HCT116 (cell line): ENCODE measurements around the gene ASPG. TPM values are rescaled to one million over a fixed set of nuclear protein-coding genes. Genes with fewer than 3 reads are reported as not detected.

Experiments used
- ATAC-seq: fragments of 200-7000 bp; cut with Tn5 transposase; 2 replicates; pipeline ENCODE4 v1.9.1; 2020; ENCODE audit warnings: mild to moderate bottlenecking, moderate library complexity
- BruUV-seq: library from RNA; stranded (reverse); fragments of 400-500 nt; replicated peaks from 2 replicates; lab custom pipeline; 2021; lab: Mats Ljungman, UMichigan
- CTCF ChIA-PET: fragments of 300-600 bp; sonication (Branson Sonifier 250); formaldehyde crosslinking; loops from one replicate; lab custom pipeline; 2021; ENCODE audit warnings: antibody characterized with exemption; lab: Charles Lee
- POLR2A ChIA-PET: fragments of 300-600, 350-600 bp; sonication (Branson Sonifier 250); formaldehyde crosslinking; loops from one replicate; lab custom pipeline; 2021; ENCODE audit warnings: antibody characterized with exemption; lab: Charles Lee
- RAD21 ChIA-PET, 2 experiments: fragments of 300-600 bp; sonication (Branson Sonifier 250); formaldehyde crosslinking; loops; one replicate each; lab custom pipeline; 2023; ENCODE audit warnings: low total read pairs in 2 of 2; ENCODE audit not compliant: uncharacterized antibody in 2 of 2, unreplicated experiment in 2 of 2, low non-redundant PET in 1 of 2; lab: Charles Lee
- DNase-seq: peaks from one replicate; pipeline ENCODE4 v3.0.0-alpha.2; 2010; ENCODE audit warnings: low read depth, low spot score
- H2AFZ ChIP-seq: fragments of 200-600 bp; shearing (Covaris generic), sonication (generic); 2 replicates; pipeline ENCODE4 v1.6.1; 2017; ENCODE audit warnings: low read depth, mixed run types, mixed read lengths, antibody characterized with exemption, low read length; ENCODE audit not compliant: poor library complexity, severe bottlenecking
- H3K27ac ChIP-seq: 2 replicates; pipeline ENCODE4 v1.5.1; 2012; ENCODE audit warnings: low read depth, low read length
- H3K27me3 ChIP-seq: fragments of 200-600 bp; sonication (generic); 2 replicates; pipeline ENCODE4 v1.6.1; 2016; ENCODE audit warnings: mixed run types, low read length, mixed read lengths; ENCODE audit not compliant: insufficient read depth
- H3K36me3 ChIP-seq, 2 experiments: fragments of 200-500 bp in 1 of 2; fragments of 200-600 bp in 1 of 2; sonication (Bioruptor generic) in 1 of 2; sonication (generic) in 1 of 2; 2 replicates each; pipeline versions ENCODE4 v1.5.1 to v1.6.1; 2014 to 2016; ENCODE audit warnings: low read length in 2 of 2, inconsistent platforms in 1 of 2, mixed read lengths in 1 of 2, mixed run types in 1 of 2; ENCODE audit not compliant: insufficient read depth in 2 of 2, control insufficient read depth in 1 of 2
- H3K4me1 ChIP-seq, 2 experiments: fragments of 200-600 bp in 1 of 2; sonication (generic) in 1 of 2; 2 replicates each; pipeline versions ENCODE4 v1.5.1 to v1.6.1; 2012 to 2017; ENCODE audit warnings: low read length in 2 of 2, inconsistent platforms in 1 of 2, mild to moderate bottlenecking in 1 of 2, mixed read lengths in 1 of 2, mixed run types in 1 of 2, moderate library complexity in 1 of 2; ENCODE audit not compliant: insufficient read depth in 2 of 2, control insufficient read depth in 1 of 2
- H3K4me2 ChIP-seq: fragments of 200-600 bp; sonication (generic); 2 replicates; pipeline ENCODE4 v1.6.1; 2017; ENCODE audit warnings: mixed run types, low read length, mixed read lengths
- H3K4me3 ChIP-seq, 2 experiments: fragments of 200-600 bp in 1 of 2; sonication (generic) in 1 of 2; replicated peaks in 1 of 2; 2 replicates each; pipeline ENCODE4 v1.5.1; 2011 to 2016; ENCODE audit warnings: low read length in 2 of 2, control low read depth in 1 of 2, low read depth in 1 of 2, mild to moderate bottlenecking in 1 of 2, mixed read lengths in 1 of 2, mixed run types in 1 of 2
- H3K79me2 ChIP-seq: fragments of 200-600 bp; sonication (generic); 2 replicates; pipeline ENCODE4 v1.6.1; 2017; ENCODE audit warnings: mild to moderate bottlenecking, mixed run types, low read length, moderate library complexity, mixed read lengths; ENCODE audit not compliant: insufficient read depth
- H3K9ac ChIP-seq: fragments of 200-600 bp; sonication (generic); 2 replicates; pipeline ENCODE4 v1.6.1; 2016; ENCODE audit warnings: low read length, mixed read lengths
- H3K9me2 ChIP-seq: fragments of 200-600 bp; sonication (generic), shearing (Covaris generic); 2 replicates; pipeline ENCODE4 v1.6.1; 2017; ENCODE audit warnings: mixed run types, mild to moderate bottlenecking, moderate library complexity; ENCODE audit not compliant: insufficient read depth
- H3K9me3 ChIP-seq, 2 experiments: fragments of 200-500 bp in 1 of 2; fragments of 200-600 bp in 1 of 2; sonication (Bioruptor generic) in 1 of 2; sonication (generic) in 1 of 2; 2 replicates each; pipeline ENCODE4 v1.6.1; 2014 to 2017; ENCODE audit warnings: low read length in 2 of 2, mixed read lengths in 2 of 2, inconsistent platforms in 1 of 2, low read depth in 1 of 2, mild to moderate bottlenecking in 1 of 2, mixed run types in 1 of 2, moderate library complexity in 1 of 2; ENCODE audit not compliant: control insufficient read depth in 1 of 2, insufficient read depth in 1 of 2
- H4K20me1 ChIP-seq: fragments of 200-600 bp; sonication (generic), shearing (Covaris generic); 2 replicates; pipeline ENCODE4 v1.6.1; 2017; ENCODE audit warnings: mixed run types, mild to moderate bottlenecking, moderate library complexity; ENCODE audit not compliant: insufficient read depth
- CTCF ChIP-seq, 3 experiments: fragments of 200-600 bp in 1 of 3; sonication (generic) in 1 of 3; IDR thresholded peaks in 2 of 3; conservative IDR thresholded peaks in 1 of 3; 2 replicates each; pipeline ENCODE4 v1.5.1; 2012 to 2017; ENCODE audit warnings: low read depth in 2 of 3, low read length in 2 of 3, antibody characterized with exemption in 1 of 3, borderline replicate concordance in 1 of 3, control low read depth in 1 of 3, mild to moderate bottlenecking in 1 of 3, mixed read lengths in 1 of 3, mixed run types in 1 of 3, moderate library complexity in 1 of 3; ENCODE audit not compliant: insufficient read depth in 1 of 3
- MAX ChIP-seq: IDR thresholded peaks from 2 replicates; pipeline ENCODE4 v1.6.1; 2012
- RAD21 ChIP-seq: IDR thresholded peaks from 2 replicates; pipeline ENCODE4 v1.6.1; 2012; ENCODE audit warnings: low read depth, mild to moderate bottlenecking
- SIN3A ChIP-seq: IDR thresholded peaks from 2 replicates; pipeline ENCODE4 v1.6.1; 2012; ENCODE audit warnings: low read depth
- SRF ChIP-seq: IDR thresholded peaks from 2 replicates; pipeline ENCODE4 v1.6.1; 2012; ENCODE audit warnings: low read depth
- ZBTB33 ChIP-seq: IDR thresholded peaks from 2 replicates; pipeline ENCODE4 v1.6.1; 2011; ENCODE audit warnings: mild to moderate bottlenecking, low read length, moderate library complexity; ENCODE audit not compliant: insufficient replicate concordance; ENCODE audit errors: extremely low read depth
- intact Hi-C: fragments of 100-400 bp; cut with micrococcal nuclease; formaldehyde crosslinking; loops from 2 replicates; pipeline ENCODE4 v1.10.0; 2022
- total RNA-seq: library from RNA; stranded (reverse); gene quantifications from one replicate; pipeline ENCODE4 v1.2.1, GENCODE V29; 2021; ENCODE audit not compliant: unreplicated experiment

Gene ASPG
- total RNA-seq, 1 experiment from 2014 or later = not detected

- no peaks in the 10 kb centered on the region for H3K9me3 ChIP-seq
- peaks cover 0 to 1% of the 10 kb centered on the region in 2 experiments; a peak in 1 of 4 replicates for H3K4me1 ChIP-seq
- H3K27me3 ChIP-seq = no peaks in the 10 kb centered on the region
- ChIA-PET RAD21 (no interaction called here), CTCF (no interaction called here), POLR2A (no interaction called here)
- ATAC-seq = no peak
- H3K79me2 ChIP-seq = peaks cover 6% of the 10 kb centered on the region; the same call in 1 of the 2 replicates
- no peaks in the 10 kb centered on the region for H4K20me1 ChIP-seq
- no peak for DNase-seq
- no peaks in the 10 kb centered on the region; a peak in 1 of 4 replicates for H3K36me3 ChIP-seq
- H3K4me2 ChIP-seq = no peak overlapping the region
- no peak overlapping the region for H2AFZ ChIP-seq
- TF ChIP-seq SRF (no peak), ZBTB33 (no peak), MAX (no peak)
- no peak overlapping the region for H3K9ac ChIP-seq
- no peak overlapping the region for H3K4me3 ChIP-seq
- H3K9me2 ChIP-seq = no peaks in the 10 kb centered on the region
- no peak overlapping the region for H3K27ac ChIP-seq
- no TSS peak for BruUV-seq
- intact Hi-C loops = no loop called here
These were observed 70.0 kb downstream of the ASPG start for GRCh38 chr14:104155513-104155912.

GRCh38 chr14:104156142-104156541, 70.6 kb downstream of the ASPG start:
- H3K9ac ChIP-seq = no peak overlapping the region
- no peaks in the 10 kb centered on the region; a peak in 1 of 4 replicates for H3K36me3 ChIP-seq
- no peaks in the 10 kb centered on the region; the same call in 1 of the 2 replicates for H3K79me2 ChIP-seq
- TF ChIP-seq RAD21 (no peak), SIN3A (no peak), CTCF (IDR thresholded peaks at IDR 0.05 in 2 of 3, conservative IDR thresholded peaks at IDR 0.05 in 1 of 3; ENCODE audit: borderline replicate concordance in 1 of 3, insufficient read depth in 1 of 3, low read depth in 2 of 3, low read length in 2 of 3) (no peak), MAX (no peak)
- ChIA-PET POLR2A (no interaction called here), CTCF (no interaction called here), RAD21 (no interaction called here)
- H3K27ac ChIP-seq = no peak overlapping the region
- H3K4me2 ChIP-seq = no peak overlapping the region
- H3K27me3 ChIP-seq = no peaks in the 10 kb centered on the region
- H3K4me1 ChIP-seq = no peaks in the 10 kb centered on the region
- no TSS peak for BruUV-seq
- intact Hi-C loops = no loop called here
- H2AFZ ChIP-seq = no peak overlapping the region
- no peaks in the 10 kb centered on the region for H3K9me3 ChIP-seq
- no peak overlapping the region for H3K4me3 ChIP-seq
- H3K9me2 ChIP-seq = no peaks in the 10 kb centered on the region
- H4K20me1 ChIP-seq = no peaks in the 10 kb centered on the region
- DNase-seq (no peak), ATAC-seq (no peak)
